Thymus (tissue), 11 donors: Measurements from ENCODE around the gene VSX1. TPM values are rescaled to one million over a fixed set of nuclear protein-coding genes. Genes with fewer than 3 reads are reported as not detected.

Experiments
- DNase-seq, 9 donors: peaks; one replicate each; pipeline ENCODE4 v3.0.0-alpha.2; 2013; ENCODE audit warnings: low spot score in 9 of 9, low read depth in 6 of 9, missing footprints in 1 of 9
- H3K27ac ChIP-seq, 2 donors: one replicate each; pipeline ENCODE4 v1.5.1; 2013; ENCODE audit warnings: control low read depth in 1 of 2, low read depth in 1 of 2, low read length in 1 of 2, mild to moderate bottlenecking in 1 of 2, moderate library complexity in 1 of 2
- H3K27me3 ChIP-seq, 2 donors: one replicate each; pipeline ENCODE4 v1.5.1; 2013; ENCODE audit warnings: low read length in 1 of 2; ENCODE audit not compliant: control insufficient read depth in 2 of 2, insufficient read depth in 1 of 2
- H3K36me3 ChIP-seq, 2 donors: one replicate each; pipeline ENCODE4 v1.5.1; 2013; ENCODE audit warnings: low read length in 1 of 2, mild to moderate bottlenecking in 1 of 2, moderate library complexity in 1 of 2; ENCODE audit not compliant: control insufficient read depth in 2 of 2, insufficient read depth in 2 of 2
- H3K4me1 ChIP-seq, 2 donors: one replicate each; pipeline ENCODE4 v1.5.1; 2013; ENCODE audit warnings: low read length in 2 of 2; ENCODE audit not compliant: control insufficient read depth in 2 of 2, insufficient read depth in 2 of 2
- H3K4me3 ChIP-seq, 2 donors: one replicate each; pipeline ENCODE4 v1.5.1; 2013; ENCODE audit warnings: low read length in 2 of 2, control low read depth in 1 of 2, mild to moderate bottlenecking in 1 of 2
- H3K9me3 ChIP-seq, 2 donors: one replicate each; pipeline ENCODE4 v1.5.1; 2013; ENCODE audit warnings: low read length in 1 of 2, mild to moderate bottlenecking in 1 of 2; ENCODE audit not compliant: control insufficient read depth in 2 of 2, insufficient read depth in 1 of 2
- WGBS: extraction: QIAGEN DNeasy Blood & Tissue Kit; methylation state at CpG from one replicate; pipeline ENCODE4 v1.1.7; 2013; 5-methylcytosine and 5-hydroxymethylcytosine counted together
- polyA plus RNA-seq: library from polyadenylated mRNA; stranded (reverse); fragments of 200-250 nt; gene quantifications from one replicate; pipeline ENCODE4 v1.2.3, GENCODE V29; 2013
- total RNA-seq: library from RNA; stranded (reverse); fragments of 120-200 nt; gene quantifications from one replicate; pipeline ENCODE4 v1.2.4, GENCODE V29; 2013
- donor health status: healthy.

The VSX1 gene
- total and polyA plus RNA-seq, 2 donors = 0.09 to 0.21 TPM

- Histone ChIP-seq H3K4me3 (no peak overlapping the region), H3K27ac (no peak overlapping the region), H3K4me1 (peaks cover 17 to 37% of the 10 kb centered on the region in 2 donors), H3K27me3 (peaks cover 0 to 3% of the 10 kb centered on the region in 2 donors), H3K36me3 (peaks cover 11 to 16% of the 10 kb centered on the region in 2 donors), H3K9me3 (no peaks in the 10 kb centered on the region)
- 95% methylated on average over 16 of the region's 16 CpGs for WGBS
- DNase-seq = no peak
These were observed 29.4 kb downstream of the VSX1 start for GRCh38 chr20:25052255-25053194.

- no peak overlapping the region for H3K4me3 ChIP-seq
- H3K27me3 ChIP-seq = no peaks in the 10 kb centered on the region
- no peaks in the 10 kb centered on the region for H3K9me3 ChIP-seq
- no peak overlapping the region for H3K27ac ChIP-seq
- peaks cover 17 to 24% of the 10 kb centered on the region in 2 donors for H3K36me3 ChIP-seq
- peaks cover 13 to 33% of the 10 kb centered on the region in 2 donors for H3K4me1 ChIP-seq
- no peak for DNase-seq
- 99% methylated on average over 7 of the region's 7 CpGs for WGBS
These were observed 30.4 kb downstream of the VSX1 start for GRCh38 chr20:25051386-25052155.

- DNase-seq = no peak
- H3K27ac ChIP-seq = no peak overlapping the region
- no peak overlapping the region for H3K4me3 ChIP-seq
- peaks cover 13 to 26% of the 10 kb centered on the region in 2 donors for H3K4me1 ChIP-seq
- H3K36me3 ChIP-seq = peaks cover 23 to 29% of the 10 kb centered on the region in 2 donors
- WGBS = 94% methylated on average over 17 of the region's 17 CpGs
- H3K27me3 ChIP-seq = no peaks in the 10 kb centered on the region
- H3K9me3 ChIP-seq = no peaks in the 10 kb centered on the region
These were observed 31.2 kb downstream of the VSX1 start for GRCh38 chr20:25050501-25051350.

- H3K4me1 ChIP-seq = peaks cover 13 to 21% of the 10 kb centered on the region in 2 donors
These were observed 31.9 kb downstream of the VSX1 start for GRCh38 chr20:25050082-25050481.

GRCh38 chr20:25049261-25050060 lies 32.5 kb downstream of the VSX1 start:
- H3K36me3 ChIP-seq = peaks cover 21 to 29% of the 10 kb centered on the region in 2 donors
- peaks cover 11 to 19% of the 10 kb centered on the region in 2 donors for H3K4me1 ChIP-seq
- no peak overlapping the region for H3K4me3 ChIP-seq
- no peak overlapping the region for H3K27ac ChIP-seq
- no peaks in the 10 kb centered on the region for H3K27me3 ChIP-seq
- no peaks in the 10 kb centered on the region for H3K9me3 ChIP-seq
- no peak for DNase-seq
- WGBS = 95% methylated on average over 16 of the region's 16 CpGs

More at GRCh38 chr20:25050082-25050481, 31.9 kb downstream of the VSX1 start:
- no peak overlapping the region for H3K4me3 ChIP-seq
- H3K36me3 ChIP-seq = peaks cover 21 to 29% of the 10 kb centered on the region in 2 donors
- no peak for DNase-seq
- H3K27me3 ChIP-seq = no peaks in the 10 kb centered on the region
- no peaks in the 10 kb centered on the region for H3K9me3 ChIP-seq
- 95% methylated on average over 7 of the region's 7 CpGs for WGBS
- H3K27ac ChIP-seq = no peak overlapping the region

GRCh38 chr20:25048519-25048952 lies 33.4 kb downstream of the VSX1 start:
- Histone ChIP-seq H3K9me3 (no peaks in the 10 kb centered on the region), H3K27ac (no peak overlapping the region), H3K4me1 (peaks cover 2 to 13% of the 10 kb centered on the region in 2 donors), H3K27me3 (no peaks in the 10 kb centered on the region), H3K36me3 (peaks cover 21 to 29% of the 10 kb centered on the region in 2 donors), H3K4me3 (no peak overlapping the region)
- 94% methylated on average over 8 of the region's 8 CpGs for WGBS
- no peak for DNase-seq

GRCh38 chr20:25047766-25048165 lies 34.2 kb downstream of the VSX1 start:
- Histone ChIP-seq H3K36me3 (peaks cover 21 to 29% of the 10 kb centered on the region in 2 donors), H3K27ac (no peak overlapping the region)
- no peak for DNase-seq

More at GRCh38 chr20:25047766-25048165, 34.2 kb downstream of the VSX1 start:
- peaks cover 6 to 15% of the 10 kb centered on the region in 2 donors for H3K4me1 ChIP-seq
- no peaks in the 10 kb centered on the region for H3K27me3 ChIP-seq
- H3K4me3 ChIP-seq = no peak overlapping the region
- WGBS = 92% methylated on average over 13 of the region's 13 CpGs
- no peaks in the 10 kb centered on the region for H3K9me3 ChIP-seq
